Stimulated activated naive CD8-positive, alpha-beta T cell treated with anti-CD3 and anti-CD28 coated beads, Interleukin-15, Interleukin-2, amounts not matched to agents 100 U/mL and 50 U/mL, for 24 hours (primary cell): Measurements from ENCODE around the gene FBXW7.
A peak's percentile ranks its signal among the peaks of the same experiment; 100 is the strongest.

Source experiments
- ATAC-seq: fragments of 150-1000 bp; cut with Tn5 transposase; one replicate; pipeline ENCODE4 v1.10.0; 2021
- DNase-seq: peaks from one replicate; pipeline ENCODE4 v3.0.0; 2021

The FBXW7 gene

DNA sequence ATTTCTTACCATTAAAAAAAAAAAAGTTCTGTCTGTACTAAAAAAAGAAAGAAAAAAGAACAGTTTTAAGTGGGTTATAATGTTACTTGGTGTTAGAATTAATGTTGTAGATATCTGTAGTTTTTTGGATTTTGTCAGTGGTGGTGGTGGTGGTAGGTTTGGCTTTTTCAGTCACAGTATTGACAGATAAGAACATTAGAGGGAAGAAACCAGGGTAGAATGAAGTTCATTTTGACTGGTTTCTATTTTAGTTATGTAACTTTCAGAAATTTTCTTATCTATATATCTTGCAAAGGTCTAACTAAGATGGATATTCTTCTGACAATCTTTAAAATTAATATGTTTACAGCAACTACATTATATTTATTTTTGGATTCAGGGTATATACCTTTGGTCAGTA is 105.4 kb downstream of the FBXW7 start:
- ATAC-seq (no peak), DNase-seq (no peak)

DNA sequence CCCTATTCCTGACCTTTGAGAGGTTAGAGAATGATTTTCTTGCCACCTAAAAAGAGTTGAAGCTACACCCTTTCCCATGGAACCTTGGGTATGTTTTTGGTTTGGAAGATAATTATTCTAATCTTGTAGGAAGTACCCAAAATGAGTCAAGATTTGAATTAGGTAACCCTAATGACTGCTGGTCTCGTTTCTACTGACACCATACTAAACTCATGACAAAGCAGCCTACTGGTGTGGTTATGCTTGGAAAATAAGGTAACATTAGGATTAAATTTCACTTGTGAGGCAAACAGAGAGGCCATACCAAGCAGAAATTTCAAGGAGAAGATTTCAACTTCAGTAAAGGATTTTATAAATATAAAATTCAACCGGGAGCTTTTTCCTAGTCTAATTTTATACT is 107.9 kb downstream of the FBXW7 start:
- DNase-seq (no peak), ATAC-seq (no peak)

DNA sequence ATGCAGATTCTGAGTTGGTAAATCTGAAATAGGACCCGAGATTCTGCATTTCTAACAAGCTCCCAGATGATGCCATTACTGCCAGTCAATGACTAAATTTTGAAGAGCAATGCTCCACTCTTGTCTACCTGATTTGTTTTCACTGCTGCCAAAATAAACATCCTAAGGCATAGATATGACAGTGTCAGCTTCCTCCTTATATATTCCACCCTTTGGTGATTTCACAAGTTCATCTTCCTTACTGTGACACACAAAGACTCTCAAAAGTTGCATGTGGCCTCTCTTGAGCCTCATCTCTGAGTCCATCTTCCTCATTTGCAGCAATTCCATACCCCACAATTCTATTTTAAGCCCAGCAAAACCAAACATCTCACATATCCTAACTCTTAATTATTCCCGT is 110.9 kb downstream of the FBXW7 start:
- DNase-seq = no peak
- ATAC-seq = no peak

DNA sequence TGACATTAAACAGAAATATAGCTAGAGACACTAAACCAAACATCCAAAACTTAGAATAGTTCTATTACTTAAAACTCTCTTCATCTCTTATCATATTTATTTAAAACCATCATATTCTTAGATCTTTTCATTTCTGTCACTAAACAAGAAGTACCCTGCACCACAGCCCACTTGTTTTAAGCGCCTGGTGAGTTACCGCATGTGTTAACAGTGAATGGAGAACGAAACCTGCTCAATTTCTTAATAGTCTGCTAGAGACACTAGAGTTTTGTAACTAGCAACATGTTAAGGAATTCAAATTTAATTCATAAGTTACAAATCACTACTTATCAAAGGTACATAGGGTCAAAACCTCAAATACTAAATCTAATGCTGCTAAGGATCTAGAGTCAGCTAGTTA is 111.5 kb downstream of the FBXW7 start:
- ATAC-seq (no peak), DNase-seq (no peak)

DNA sequence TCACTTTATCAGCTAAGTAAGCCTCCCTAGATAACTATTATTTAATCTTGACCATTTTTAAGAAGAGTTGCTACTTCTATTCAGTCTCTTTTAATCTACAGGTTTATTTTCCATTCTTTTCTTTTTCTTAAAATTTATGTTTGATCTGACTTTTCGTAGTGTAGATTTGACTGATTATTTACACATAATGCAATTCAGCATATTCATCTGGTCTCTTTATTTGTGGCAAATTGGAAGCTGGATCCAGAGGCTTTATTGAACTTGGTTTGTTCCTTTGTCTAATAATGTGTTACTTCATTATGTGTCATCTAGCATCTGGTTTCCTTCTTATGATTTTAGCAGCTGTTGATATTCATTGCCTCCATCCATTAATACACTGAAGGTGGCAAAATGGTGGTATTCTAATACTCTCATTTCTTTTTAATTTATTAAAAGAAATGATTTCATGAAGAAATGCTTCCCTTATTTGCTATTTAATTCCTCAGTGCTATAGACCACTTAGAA is 113.0 kb downstream of the FBXW7 start:
- ATAC-seq = no peak
- no peak for DNase-seq

DNA sequence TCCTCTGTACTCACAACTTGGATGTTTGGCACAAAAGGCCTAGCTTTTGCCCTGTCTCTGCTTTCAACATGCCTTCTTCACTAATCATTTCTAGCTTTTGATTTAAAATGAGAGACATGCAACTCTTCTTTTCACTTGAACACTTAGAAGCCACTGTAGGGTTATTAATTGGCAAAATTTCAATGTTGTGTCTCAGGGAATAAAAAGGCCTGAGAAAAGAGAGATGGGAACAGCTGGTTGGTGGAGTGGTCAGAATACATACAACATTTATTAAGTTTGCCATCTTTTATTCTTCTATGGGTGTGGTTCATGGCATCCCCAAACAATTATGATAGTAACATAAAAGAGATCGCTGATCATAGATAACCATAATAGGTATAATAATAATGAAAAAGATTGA is 114.3 kb downstream of the FBXW7 start:
- no peak for DNase-seq
- ATAC-seq = no peak

DNA sequence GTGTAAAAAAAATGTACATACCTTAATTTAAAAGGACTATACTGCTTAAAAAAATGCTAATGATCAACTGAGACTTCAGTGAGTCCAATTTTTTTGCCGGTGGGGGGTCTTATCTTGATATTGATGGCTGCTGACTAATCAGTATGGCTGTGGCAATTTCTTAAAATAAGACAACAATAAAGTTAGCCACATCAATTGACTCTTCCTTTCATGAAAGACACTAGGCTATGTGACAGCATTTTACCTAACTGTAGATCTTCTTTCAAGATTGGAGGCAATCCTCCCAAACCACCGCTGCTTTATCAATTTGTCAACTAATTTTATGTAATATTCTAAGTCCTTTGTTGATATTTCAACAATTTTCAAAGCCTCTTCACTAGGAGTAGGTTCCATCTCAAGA is 116.1 kb downstream of the FBXW7 start:
- ATAC-seq (no peak), DNase-seq (no peak)

DNA sequence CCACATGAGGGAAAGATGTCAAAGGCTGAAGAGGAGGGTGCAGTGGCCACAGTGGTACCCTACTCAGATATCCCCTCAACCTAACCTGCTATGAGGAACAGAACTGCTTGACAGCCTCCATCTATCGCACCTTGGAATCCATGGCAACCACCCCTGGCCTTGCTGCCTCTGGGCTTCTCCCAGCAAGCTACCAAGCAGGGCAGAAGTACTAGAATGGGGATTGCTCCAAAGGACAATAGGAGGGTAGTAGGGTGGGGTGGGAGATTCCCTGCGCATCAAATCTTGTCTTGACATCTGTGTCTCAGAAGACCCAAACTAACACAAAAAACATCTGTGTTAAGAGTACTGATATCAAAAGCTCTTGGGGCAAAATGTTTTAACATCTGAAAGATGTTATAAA is 118.2 kb downstream of the FBXW7 start:
- DNase-seq (no peak), ATAC-seq (no peak)

DNA sequence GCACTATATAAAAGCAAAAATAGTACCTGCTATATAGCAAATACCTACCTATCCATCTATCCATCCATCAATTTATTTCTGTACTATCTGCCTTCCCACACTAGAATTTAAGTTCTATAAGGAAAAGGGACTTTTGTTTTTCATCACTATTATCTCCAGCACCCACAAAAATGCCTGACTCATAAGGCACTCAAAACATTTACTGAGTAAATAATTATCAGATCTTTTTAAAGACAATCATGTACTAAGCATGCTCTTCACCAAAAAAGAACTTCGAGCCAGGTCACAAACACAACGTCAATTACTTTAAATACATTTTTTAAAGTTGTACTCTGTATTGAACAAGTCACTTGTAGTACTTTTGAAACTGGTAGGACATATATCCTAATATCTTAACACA is 119.9 kb downstream of the FBXW7 start:
- ATAC-seq (no peak), DNase-seq (no peak)

DNA sequence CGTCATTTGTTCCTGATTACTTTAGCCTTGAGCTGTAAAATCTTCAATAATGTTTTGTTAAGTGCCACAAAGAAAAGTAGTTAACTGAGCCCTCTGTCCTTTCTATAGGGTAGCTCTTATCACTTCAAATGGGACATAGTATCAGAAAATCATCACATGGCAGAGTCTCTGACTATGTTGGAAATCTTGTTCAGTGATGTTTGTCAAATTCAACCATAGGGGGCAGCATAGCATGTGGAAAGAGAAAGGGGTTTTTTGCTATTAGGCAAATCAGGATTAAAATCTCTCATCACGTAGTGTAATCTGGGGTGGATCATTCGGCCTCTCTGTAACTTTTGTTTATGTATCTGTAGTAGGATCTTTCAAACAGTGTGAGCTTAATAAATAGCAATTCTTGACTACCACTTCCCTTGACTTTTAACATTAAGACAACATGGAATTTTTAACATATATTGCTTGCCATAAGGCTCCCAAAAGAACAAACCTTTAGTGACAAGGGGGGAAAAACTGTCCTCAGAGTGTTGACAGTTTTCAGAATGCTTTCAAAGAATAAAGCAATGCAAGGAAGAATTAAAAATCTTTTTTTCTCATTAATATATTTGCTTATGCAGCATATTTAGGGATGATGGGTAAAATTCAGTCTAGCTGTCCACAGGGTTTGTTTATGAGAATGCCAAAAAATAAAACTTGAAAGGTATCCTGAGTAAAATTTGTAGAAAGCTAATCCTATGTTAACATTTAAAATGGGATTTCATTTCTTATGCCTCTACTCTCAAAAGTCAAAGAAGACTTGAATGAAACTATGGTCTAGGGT is 127.2 kb downstream of the FBXW7 start:
- no peak for DNase-seq
- ATAC-seq = no peak

DNA sequence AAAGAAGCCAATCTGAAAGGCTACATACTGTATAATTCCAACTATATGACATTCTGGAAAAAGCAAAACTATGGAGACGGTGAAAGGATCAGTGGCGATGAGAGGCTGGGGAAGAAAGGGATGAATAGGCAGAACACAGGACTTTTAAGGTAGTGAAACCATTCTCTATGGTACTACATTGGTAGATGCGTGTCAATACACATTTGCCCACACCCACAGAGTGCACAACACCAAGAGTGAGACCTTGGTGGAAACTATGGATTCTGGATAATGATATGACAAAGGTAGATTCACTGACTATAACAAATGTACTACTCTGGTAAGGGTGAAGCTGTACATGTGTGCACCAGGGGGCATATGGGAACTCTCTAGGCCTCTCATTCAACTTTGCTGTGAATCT is 134.5 kb downstream of the FBXW7 start:
- DNase-seq = no peak
- ATAC-seq = no peak

DNA sequence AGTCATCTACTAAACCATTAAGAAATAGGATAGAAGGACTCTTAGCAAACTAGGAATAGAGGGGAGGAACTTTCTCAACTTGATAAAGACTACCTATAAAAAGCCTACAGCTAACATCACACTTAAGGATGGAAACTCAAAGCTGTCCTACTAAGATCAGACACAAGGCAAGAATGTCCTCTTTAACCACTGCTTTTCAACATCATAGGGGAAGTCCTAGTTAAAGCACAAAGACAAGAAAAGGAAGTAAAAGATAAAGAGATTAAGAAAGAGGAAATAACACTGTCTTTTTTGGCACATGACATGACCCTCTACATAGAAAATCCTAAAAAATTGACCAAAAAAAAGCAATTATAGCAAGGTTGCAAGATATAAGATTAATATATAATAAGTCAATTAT is 136.6 kb downstream of the FBXW7 start:
- ATAC-seq (no peak), DNase-seq (no peak)

DNA sequence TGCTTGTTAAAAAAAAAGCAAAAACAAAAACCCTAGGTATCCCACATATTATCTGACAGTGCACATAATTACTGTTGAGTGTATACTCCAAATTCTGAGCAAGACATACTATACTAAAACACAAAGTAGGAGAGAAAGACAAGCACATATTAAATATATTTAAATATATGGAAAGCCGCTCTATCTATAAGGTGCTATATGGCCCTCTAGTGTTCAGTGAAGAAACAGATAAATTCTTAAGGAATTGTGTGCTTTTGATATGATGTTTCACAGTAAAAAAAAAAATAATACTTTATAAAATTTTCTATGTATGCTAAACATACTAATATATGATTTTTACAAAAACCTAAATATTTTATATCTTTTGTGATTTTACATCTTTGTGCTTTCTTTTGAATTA is 137.8 kb downstream of the FBXW7 start:
- DNase-seq = no peak
- ATAC-seq = no peak

DNA sequence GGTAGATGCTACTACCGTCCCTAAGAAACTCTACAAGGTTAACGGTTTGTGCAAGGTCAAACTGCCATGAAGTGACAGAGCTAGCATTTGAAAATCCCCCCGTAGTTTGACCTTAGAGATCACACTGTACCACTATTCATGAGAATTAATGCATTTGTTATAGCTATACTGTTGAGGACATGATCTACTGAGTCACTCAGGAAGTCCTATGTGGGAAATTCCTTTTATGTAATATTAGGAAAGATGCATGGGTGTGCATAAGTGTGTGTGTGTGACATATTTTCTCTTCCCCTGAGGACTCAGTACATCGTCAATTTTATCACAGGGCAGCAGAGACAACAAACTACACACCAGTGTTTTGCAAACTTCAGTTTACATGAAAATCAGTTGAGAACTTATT is 141.1 kb downstream of the FBXW7 start:
- ATAC-seq (peak; percentile 32), DNase-seq (no peak)

DNA sequence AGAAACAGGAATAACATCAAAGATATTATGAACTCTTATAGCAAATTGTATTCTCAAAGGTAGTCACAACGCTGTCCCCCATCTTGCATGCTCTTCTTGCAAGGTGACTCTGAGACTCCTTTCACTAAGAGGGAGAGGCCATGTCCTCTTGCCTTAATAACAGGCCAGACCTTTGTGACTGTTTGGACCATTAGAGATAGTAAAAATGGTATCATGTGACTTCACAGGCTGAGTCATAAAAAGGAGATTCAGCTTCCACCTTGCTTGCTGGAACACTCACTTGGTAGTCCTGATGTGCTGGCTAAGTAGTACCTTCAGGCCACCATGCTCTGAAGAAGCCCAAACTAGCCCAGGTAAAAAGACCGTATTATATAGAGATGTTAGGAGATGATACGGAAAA is 143.8 kb downstream of the FBXW7 start:
- no peak for ATAC-seq
- no peak for DNase-seq

DNA sequence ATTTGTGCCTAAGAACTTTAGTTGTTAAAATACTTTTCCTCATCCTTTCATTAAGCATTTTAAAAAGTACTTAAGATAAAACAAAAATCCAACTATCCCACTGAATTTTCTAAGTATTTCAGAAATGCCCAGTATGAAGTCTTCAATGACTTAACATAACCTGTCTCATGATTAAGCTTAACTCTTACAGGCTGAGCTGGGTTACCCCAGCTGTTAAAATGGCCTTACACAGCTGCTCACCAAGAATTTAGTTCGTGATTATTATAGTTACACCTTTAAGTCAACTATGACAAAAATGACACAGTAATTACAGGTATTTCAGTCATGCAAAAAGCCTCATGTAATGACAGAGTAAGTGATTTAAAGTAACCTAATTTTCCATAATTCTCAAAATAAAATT is 145.7 kb downstream of the FBXW7 start:
- DNase-seq (no peak), ATAC-seq (no peak)

DNA sequence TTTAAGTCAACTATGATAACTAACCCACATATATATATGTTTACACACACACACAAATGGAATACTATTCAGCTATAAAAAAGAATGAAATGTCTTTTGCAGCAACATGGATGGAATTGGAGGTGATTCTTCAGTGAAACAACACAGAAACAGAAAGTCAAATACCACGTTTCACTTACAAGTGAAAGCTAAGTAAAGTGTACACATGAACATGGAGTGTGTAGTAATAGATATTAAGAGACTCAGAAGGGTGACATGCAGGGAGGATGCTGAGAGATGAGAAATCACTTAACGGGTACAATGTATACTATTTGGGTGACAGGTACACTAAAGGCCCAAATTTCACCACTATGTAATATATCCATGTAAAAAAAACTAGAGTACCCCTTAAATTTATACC is 146.5 kb downstream of the FBXW7 start:
- DNase-seq (no peak), ATAC-seq (no peak)

DNA sequence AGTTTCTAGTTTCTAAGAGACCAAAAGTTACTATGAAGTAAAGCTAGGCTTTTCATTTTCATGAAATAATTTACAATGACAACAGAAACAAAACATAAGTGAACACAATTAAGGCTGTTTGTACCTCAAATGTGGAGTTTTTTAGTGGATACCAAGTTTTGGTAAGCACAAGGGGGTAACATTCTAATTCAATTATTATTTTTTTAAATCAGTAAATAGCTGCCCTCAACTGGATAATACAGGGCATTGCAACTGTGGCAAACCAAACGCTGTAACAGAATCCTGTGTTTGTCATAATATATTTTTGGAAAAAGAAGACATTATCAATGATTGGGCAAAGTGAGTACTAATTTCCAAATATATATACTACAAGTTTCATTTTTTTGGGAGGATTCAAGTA is 150.3 kb downstream of the FBXW7 start:
- ATAC-seq = no peak
- DNase-seq = no peak

DNA sequence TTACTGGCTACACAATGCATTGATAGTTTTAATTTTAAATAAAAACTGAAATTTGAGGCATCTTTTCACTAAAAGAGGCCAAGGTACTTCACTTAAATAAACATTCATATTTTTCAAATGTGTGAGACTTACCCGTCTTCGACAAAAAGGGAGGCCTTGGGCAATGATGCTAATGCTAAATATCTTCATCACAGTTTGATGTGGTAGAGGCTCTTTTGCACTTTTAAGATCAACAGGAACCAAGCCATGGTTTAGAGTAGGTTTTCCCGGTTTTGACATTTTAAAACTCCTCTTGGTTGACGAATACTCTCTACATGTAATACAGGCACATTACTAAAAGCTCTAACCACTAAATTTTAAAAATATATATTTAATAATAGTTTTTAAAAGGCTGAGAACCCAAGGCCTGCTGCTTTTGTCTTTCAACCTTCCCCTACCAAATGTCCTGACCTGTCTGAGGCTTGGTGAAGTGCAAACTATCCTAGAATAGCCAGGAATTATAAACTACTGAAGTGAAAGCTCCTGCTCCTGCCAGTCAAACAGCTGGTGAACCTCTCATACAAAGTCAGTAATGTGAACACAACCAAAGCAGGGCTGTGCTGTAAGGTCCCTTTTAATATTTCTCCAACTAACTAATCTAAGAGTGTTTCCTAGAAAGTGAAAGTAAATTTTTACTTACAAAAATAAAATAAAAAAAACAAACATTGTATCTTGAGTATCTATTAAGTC is 153.7 kb downstream of the FBXW7 start:
- DNase-seq = no peak
- ATAC-seq = no peak

DNA sequence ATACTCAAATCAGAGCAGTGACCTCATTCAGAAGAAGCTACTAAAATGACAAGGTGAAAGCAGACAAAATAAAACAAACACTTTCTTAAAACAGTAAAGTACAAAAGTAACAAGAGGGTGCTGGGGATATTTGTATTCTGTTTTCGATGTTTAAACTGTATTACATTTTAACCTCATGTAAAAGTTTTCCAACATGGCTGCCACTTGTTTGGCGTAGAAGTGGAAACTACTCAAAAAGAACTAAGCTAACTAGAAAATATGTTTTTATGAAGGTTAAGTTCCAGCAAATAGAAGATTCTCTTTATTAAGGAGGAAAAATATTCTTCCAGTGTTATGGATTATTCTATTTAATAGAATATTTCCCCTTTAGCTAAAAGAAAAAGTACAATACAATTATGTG is 155.0 kb downstream of the FBXW7 start:
- no peak for ATAC-seq
- no peak for DNase-seq

DNA sequence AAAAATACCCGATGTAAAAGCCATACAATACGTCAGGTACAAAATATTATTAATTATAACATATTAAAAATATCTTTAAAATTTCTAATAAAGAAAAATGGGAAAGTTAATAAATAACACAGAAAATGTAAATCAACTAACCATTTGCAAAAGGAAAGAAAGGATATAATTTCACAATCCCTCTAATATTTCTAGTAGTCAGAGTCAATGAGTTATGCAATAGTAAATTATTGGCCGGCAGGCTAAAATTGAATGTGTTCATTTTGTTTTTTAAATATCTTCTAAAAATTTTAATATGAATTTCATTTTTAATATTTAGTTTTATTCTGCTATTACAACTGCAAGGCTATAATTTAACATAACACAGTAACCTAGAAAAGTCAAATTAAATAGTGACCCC is 155.7 kb downstream of the FBXW7 start:
- DNase-seq (no peak), ATAC-seq (no peak)

DNA sequence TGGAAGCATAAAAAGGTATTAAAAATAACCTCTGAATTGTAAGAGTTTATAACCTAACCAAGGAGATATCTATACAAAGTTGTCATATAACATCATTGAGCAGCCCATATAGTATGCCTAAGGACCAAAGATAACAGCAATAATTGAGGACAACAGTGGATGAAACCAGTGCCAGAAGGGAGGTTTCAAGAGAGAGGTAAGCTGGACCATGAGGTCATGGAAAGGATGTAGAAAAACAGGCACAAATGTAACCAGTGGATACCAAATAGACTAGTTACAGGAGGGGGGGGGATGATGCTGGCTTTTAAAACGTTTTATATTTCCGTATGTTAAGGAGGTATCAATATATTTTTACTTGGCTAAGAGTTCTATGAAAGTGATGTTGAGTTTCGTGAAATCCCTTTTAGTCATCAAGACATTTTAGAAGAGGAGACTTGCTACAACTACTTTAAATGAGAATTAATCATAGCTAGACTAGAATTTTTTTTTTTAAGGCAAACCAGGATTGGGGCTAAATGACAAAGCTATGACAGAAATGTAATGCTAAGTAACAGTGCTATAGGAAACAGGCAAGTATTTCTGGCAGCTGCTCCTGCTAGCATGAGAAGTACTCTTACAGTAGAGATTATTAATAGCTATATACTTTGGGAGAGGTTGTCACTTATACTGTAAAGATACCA is 161.1 kb downstream of the FBXW7 start:
- ATAC-seq = peak; percentile 49
- DNase-seq = no peak

DNA sequence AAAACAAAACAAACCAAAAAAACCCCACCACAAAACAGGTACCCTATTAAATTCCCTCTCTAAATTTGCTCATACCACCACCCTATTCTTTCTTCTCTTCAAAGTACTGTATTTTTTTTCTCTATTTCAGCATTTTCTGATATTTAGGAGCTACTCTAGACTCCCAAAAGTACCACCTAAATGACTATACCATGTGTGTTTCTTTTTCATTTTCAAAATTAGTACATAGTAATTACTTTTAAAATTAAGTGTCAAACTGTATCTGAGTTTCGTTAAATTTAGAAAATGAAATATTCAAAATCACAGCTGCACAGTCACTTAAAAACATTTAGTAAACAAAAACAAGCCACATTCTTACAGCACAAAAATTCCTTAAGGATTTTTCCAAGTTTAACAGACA is 161.7 kb downstream of the FBXW7 start:
- no peak for DNase-seq
- no peak for ATAC-seq
